Measurements from ENCODE around the gene CLCN1.

The CLCN1 gene

DNA sequence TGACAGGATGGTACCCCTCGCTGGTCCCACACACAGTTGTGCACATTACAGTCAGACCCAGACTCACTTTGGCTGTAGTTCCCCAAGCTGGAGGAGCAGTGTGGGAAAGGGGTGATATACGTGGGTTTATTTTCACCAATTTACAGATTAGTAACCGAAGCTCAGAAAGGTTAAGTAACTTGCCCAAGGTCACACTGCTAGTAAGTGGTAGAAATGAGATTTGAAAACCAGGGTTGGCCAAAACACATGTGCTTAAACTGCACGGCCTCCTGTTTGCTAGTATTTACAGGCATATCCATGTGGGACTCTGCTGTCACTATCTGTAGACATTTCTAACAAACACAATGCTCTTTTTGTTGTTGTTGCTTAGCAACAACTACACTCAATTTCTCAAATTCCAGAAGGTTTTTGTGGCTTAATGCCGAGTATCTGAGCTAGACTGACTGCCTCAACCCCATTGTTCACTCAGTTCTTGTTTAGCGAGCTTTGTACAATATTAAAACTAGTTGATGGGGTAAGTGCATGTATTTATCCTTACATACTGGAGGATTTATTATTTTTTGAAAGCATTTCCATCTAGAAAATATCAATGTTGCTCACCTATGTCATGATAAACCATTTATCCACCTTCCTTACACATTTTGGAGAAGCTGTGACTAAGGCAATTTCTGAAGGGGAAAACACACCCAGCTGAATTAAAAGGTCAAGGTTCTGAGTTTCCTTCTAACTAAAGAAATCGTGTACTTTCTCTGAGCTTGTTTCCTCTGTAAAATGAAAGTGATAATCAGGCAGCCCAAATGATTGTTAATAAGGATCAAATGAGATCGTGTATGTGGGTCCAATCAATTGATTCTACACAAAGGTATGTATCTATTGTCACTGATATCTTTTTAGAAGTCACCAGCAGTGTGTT, 36.5 kb upstream of the CLCN1 start:
- H3K4me1 ChIP-seq (ENCODE audit: control insufficient read depth, insufficient read depth, low read depth, low read length): peaks cover 4% of the 10 kb centered on the region
- 75% methylated on average over 7 of the region's 8 CpGs for WGBS
- peak overlapping the region; percentile 45 for H2AK5ac ChIP-seq (ENCODE audit: low read length, severe bottlenecking)
- no peaks in the 10 kb centered on the region for H3K79me1 ChIP-seq (replicated peaks; ENCODE audit: low read length, poor library complexity, severe bottlenecking)
- no peaks in the 10 kb centered on the region for H3K27me3 ChIP-seq (ENCODE audit: control insufficient read depth in 1 of 2, insufficient read depth in 1 of 2, low read length in 2 of 2)
- H3K18ac ChIP-seq (ENCODE audit: low read depth in 1 of 2, low read length in 2 of 2): no peak overlapping the region
- no peak overlapping the region for H3K23ac ChIP-seq (ENCODE audit: low read length in 2 of 2)
- no peaks in the 10 kb centered on the region for H3K36me3 ChIP-seq (ENCODE audit: control insufficient read depth in 1 of 2, insufficient read depth in 2 of 2, low read depth in 1 of 2, low read length in 2 of 2)
- no peak overlapping the region for H3K27ac ChIP-seq (ENCODE audit: low read length, poor library complexity, severe bottlenecking)
- no peak overlapping the region for H3K4me2 ChIP-seq (ENCODE audit: low read length, poor library complexity, severe bottlenecking)
- no peak overlapping the region for H2AFZ ChIP-seq (ENCODE audit: low read depth, low read length)
- no peaks in the 10 kb centered on the region for H3K9me3 ChIP-seq (ENCODE audit: control insufficient read depth, low read length)
- H3K4me3 ChIP-seq (ENCODE audit: insufficient read depth in 1 of 2, low read depth in 1 of 2, low read length in 2 of 2): peak overlapping the region in 1 of 2 experiments; percentile 28
- H2BK12ac ChIP-seq (ENCODE audit: low read length in 2 of 2): no peak overlapping the region
- H2BK5ac ChIP-seq (ENCODE audit: low read depth, low read length, poor library complexity, severe bottlenecking): no peak overlapping the region
- H2BK15ac ChIP-seq (ENCODE audit: low read depth, poor library complexity, severe bottlenecking): no peak overlapping the region
- H2BK120ac ChIP-seq (ENCODE audit: low read depth, low read length): no peak overlapping the region
- peak overlapping the region; percentile 80 for H3K9ac ChIP-seq (ENCODE audit: low read length)
- peak; percentile 81 for DNase-seq
- H3K4ac ChIP-seq (ENCODE audit: low read depth in 1 of 2, low read length in 2 of 2): no peak overlapping the region
- H4K8ac ChIP-seq (ENCODE audit: low read length): no peak overlapping the region
- H3K14ac ChIP-seq (ENCODE audit: low read length in 2 of 2): no peak overlapping the region
- no peak overlapping the region for H4K91ac ChIP-seq (ENCODE audit: low read length)

- no peaks in the 10 kb centered on the region for H3K9me3 ChIP-seq (ENCODE audit: control insufficient read depth, low read length)
- H4K91ac ChIP-seq (ENCODE audit: low read length): no peak overlapping the region
Measured at GRCh38 chr7:143280160-143280559, 35.8 kb upstream of the CLCN1 start.

DNA sequence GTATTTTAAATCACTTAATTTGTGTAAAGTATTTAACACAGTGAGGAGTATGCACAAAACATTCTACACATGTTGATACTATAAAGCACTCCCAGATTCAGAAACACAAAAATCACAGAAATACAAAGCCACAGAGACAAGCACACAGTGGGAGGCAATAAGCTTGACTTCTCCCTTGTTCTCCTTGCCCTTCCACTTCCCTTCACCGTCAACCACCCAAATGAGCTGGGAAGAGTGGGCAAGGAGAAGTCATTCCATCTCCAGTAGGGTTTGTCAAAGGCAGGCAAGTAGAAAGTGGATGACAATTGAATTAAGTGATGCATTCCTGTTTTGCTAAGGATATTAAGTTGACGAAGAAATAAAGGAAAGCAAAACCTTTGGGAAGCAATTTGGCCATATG, 35.3 kb upstream of the CLCN1 start:
- Histone ChIP-seq H3K4me1 (ENCODE audit: control insufficient read depth, insufficient read depth, low read depth, low read length) (peaks cover 12% of the 10 kb centered on the region), H3K79me1 (replicated peaks; ENCODE audit: low read length, poor library complexity, severe bottlenecking) (no peaks in the 10 kb centered on the region), H3K9me3 (ENCODE audit: control insufficient read depth, low read length) (no peaks in the 10 kb centered on the region), H2AK5ac (ENCODE audit: low read length, severe bottlenecking) (no peak overlapping the region), H3K27ac (ENCODE audit: low read length, poor library complexity, severe bottlenecking) (no peak overlapping the region), H3K4me3 (ENCODE audit: insufficient read depth in 1 of 2, low read depth in 1 of 2, low read length in 2 of 2) (no peak overlapping the region), H2BK120ac (ENCODE audit: low read depth, low read length) (no peak overlapping the region), H4K8ac (ENCODE audit: low read length) (no peak overlapping the region), H3K27me3 (ENCODE audit: control insufficient read depth in 1 of 2, insufficient read depth in 1 of 2, low read length in 2 of 2) (no peaks in the 10 kb centered on the region), H2BK5ac (ENCODE audit: low read depth, low read length, poor library complexity, severe bottlenecking) (no peak overlapping the region), H2BK12ac (ENCODE audit: low read length in 2 of 2) (no peak overlapping the region), H2AFZ (ENCODE audit: low read depth, low read length) (no peak overlapping the region), H3K4me2 (ENCODE audit: low read length, poor library complexity, severe bottlenecking) (no peak overlapping the region), H3K9ac (ENCODE audit: low read length) (no peak overlapping the region), H2BK15ac (ENCODE audit: low read depth, poor library complexity, severe bottlenecking) (no peak overlapping the region), H3K23ac (ENCODE audit: low read length in 2 of 2) (no peak overlapping the region), H4K91ac (ENCODE audit: low read length) (no peak overlapping the region), H3K18ac (ENCODE audit: low read depth in 1 of 2, low read length in 2 of 2) (no peak overlapping the region), H3K36me3 (ENCODE audit: control insufficient read depth in 1 of 2, insufficient read depth in 2 of 2, low read depth in 1 of 2, low read length in 2 of 2) (no peaks in the 10 kb centered on the region), H3K4ac (ENCODE audit: low read depth in 1 of 2, low read length in 2 of 2) (no peak overlapping the region), H3K14ac (ENCODE audit: low read length in 2 of 2) (no peak overlapping the region)
- 75% methylated on average over 2 of the region's 2 CpGs for WGBS
- no peak for DNase-seq

More at GRCh38 chr7:143280160-143280559, 35.8 kb upstream of the CLCN1 start:
- no peak overlapping the region for H3K18ac ChIP-seq (ENCODE audit: low read depth in 1 of 2, low read length in 2 of 2)
- H2BK12ac ChIP-seq (ENCODE audit: low read length in 2 of 2): no peak overlapping the region
- H4K8ac ChIP-seq (ENCODE audit: low read length): no peak overlapping the region
- no peaks in the 10 kb centered on the region for H3K79me1 ChIP-seq (replicated peaks; ENCODE audit: low read length, poor library complexity, severe bottlenecking)
- no peaks in the 10 kb centered on the region for H3K27me3 ChIP-seq (ENCODE audit: control insufficient read depth in 1 of 2, insufficient read depth in 1 of 2, low read length in 2 of 2)
- no peak overlapping the region for H2BK5ac ChIP-seq (ENCODE audit: low read depth, low read length, poor library complexity, severe bottlenecking)
- no peak overlapping the region for H2BK120ac ChIP-seq (ENCODE audit: low read depth, low read length)
- H3K23ac ChIP-seq (ENCODE audit: low read length in 2 of 2): no peak overlapping the region
- H3K4me3 ChIP-seq (ENCODE audit: insufficient read depth in 1 of 2, low read depth in 1 of 2, low read length in 2 of 2): peak overlapping the region in 1 of 2 experiments; percentile 28
- no peak overlapping the region for H2AFZ ChIP-seq (ENCODE audit: low read depth, low read length)
- no CpG with 5 or more reads among the region's 1 CpG for WGBS
- no peak overlapping the region for H3K4me2 ChIP-seq (ENCODE audit: low read length, poor library complexity, severe bottlenecking)
- no peak overlapping the region for H3K27ac ChIP-seq (ENCODE audit: low read length, poor library complexity, severe bottlenecking)
- H2BK15ac ChIP-seq (ENCODE audit: low read depth, poor library complexity, severe bottlenecking): no peak overlapping the region
- no peak for DNase-seq
- H3K4me1 ChIP-seq (ENCODE audit: control insufficient read depth, insufficient read depth, low read depth, low read length): peaks cover 8% of the 10 kb centered on the region
- no peak overlapping the region for H2AK5ac ChIP-seq (ENCODE audit: low read length, severe bottlenecking)
- no peak overlapping the region for H3K14ac ChIP-seq (ENCODE audit: low read length in 2 of 2)
- H3K4ac ChIP-seq (ENCODE audit: low read depth in 1 of 2, low read length in 2 of 2): no peak overlapping the region
- H3K9ac ChIP-seq (ENCODE audit: low read length): peak overlapping the region; percentile 80
- H3K36me3 ChIP-seq (ENCODE audit: control insufficient read depth in 1 of 2, insufficient read depth in 2 of 2, low read depth in 1 of 2, low read length in 2 of 2): no peaks in the 10 kb centered on the region

DNA sequence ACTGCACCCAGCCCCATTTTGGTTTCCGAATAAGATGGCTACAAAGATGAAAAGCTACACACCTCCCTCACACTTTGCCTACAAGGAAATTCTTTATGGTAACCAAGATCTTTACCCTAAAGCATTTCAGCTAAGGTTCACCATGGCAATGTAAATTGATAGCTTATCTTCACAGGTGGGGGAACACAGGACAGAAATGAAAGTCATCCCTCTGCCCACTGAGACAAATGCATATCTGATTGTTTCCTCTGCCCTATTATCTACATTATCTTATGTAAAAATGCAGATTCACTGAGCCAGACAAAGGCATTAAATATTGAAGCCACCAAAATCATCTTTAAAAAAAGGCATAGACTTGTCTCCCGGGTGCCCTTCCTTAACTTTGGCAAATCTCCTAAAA, 34.4 kb upstream of the CLCN1 start:
- Histone ChIP-seq H2BK120ac (ENCODE audit: low read depth, low read length) (no peak overlapping the region), H3K4me2 (ENCODE audit: low read length, poor library complexity, severe bottlenecking) (no peak overlapping the region), H3K36me3 (ENCODE audit: control insufficient read depth in 1 of 2, insufficient read depth in 2 of 2, low read depth in 1 of 2, low read length in 2 of 2) (no peaks in the 10 kb centered on the region), H3K9ac (ENCODE audit: low read length) (no peak overlapping the region), H3K4ac (ENCODE audit: low read depth in 1 of 2, low read length in 2 of 2) (no peak overlapping the region), H3K14ac (ENCODE audit: low read length in 2 of 2) (no peak overlapping the region), H2AK5ac (ENCODE audit: low read length, severe bottlenecking) (no peak overlapping the region), H3K9me3 (ENCODE audit: control insufficient read depth, low read length) (no peaks in the 10 kb centered on the region), H3K27ac (ENCODE audit: low read length, poor library complexity, severe bottlenecking) (no peak overlapping the region), H3K4me1 (ENCODE audit: control insufficient read depth, insufficient read depth, low read depth, low read length) (peaks cover 16% of the 10 kb centered on the region), H3K27me3 (ENCODE audit: control insufficient read depth in 1 of 2, insufficient read depth in 1 of 2, low read length in 2 of 2) (no peaks in the 10 kb centered on the region), H4K8ac (ENCODE audit: low read length) (no peak overlapping the region), H2AFZ (ENCODE audit: low read depth, low read length) (no peak overlapping the region), H4K91ac (ENCODE audit: low read length) (no peak overlapping the region), H2BK15ac (ENCODE audit: low read depth, poor library complexity, severe bottlenecking) (no peak overlapping the region), H2BK5ac (ENCODE audit: low read depth, low read length, poor library complexity, severe bottlenecking) (no peak overlapping the region), H3K79me1 (replicated peaks; ENCODE audit: low read length, poor library complexity, severe bottlenecking) (peaks cover 2% of the 10 kb centered on the region), H2BK12ac (ENCODE audit: low read length in 2 of 2) (no peak overlapping the region), H3K23ac (ENCODE audit: low read length in 2 of 2) (no peak overlapping the region), H3K18ac (ENCODE audit: low read depth in 1 of 2, low read length in 2 of 2) (no peak overlapping the region), H3K4me3 (ENCODE audit: insufficient read depth in 1 of 2, low read depth in 1 of 2, low read length in 2 of 2) (no peak overlapping the region)
- 92% methylated on average over 2 of the region's 2 CpGs for WGBS
- DNase-seq: no peak

Data from mesenchymal stem cell (in vitro differentiated cells and primary cell).